LNCAP (cell line): ENCODE data around the gene GRIK4.

Experiments
- CTCF ChIP-seq: fragments of 450-650 bp; IDR thresholded peaks from 2 replicates; pipeline ENCODE4 v1.5.1; 2017; ENCODE audit warnings: mild to moderate bottlenecking

The GRIK4 gene

GRCh38 chr11:120903686-120904085 lies 392.1 kb downstream of the GRIK4 start:
- TF ChIP-seq CTCF: no peak

GRCh38 chr11:120904116-120904515 lies 392.6 kb downstream of the GRIK4 start:
- no peak for TF ChIP-seq CTCF

GRCh38 chr11:120906766-120907165 lies 395.2 kb downstream of the GRIK4 start:
- TF ChIP-seq CTCF: no peak

- TF ChIP-seq CTCF: no peak
These were observed 396.4 kb downstream of the GRIK4 start for GRCh38 chr11:120907971-120908370.

GRCh38 chr11:120908461-120909181 lies 397.1 kb downstream of the GRIK4 start:
- TF ChIP-seq CTCF: no peak

GRCh38 chr11:120909676-120910416 lies 398.3 kb downstream of the GRIK4 start:
- TF ChIP-seq CTCF: no peak

- no peak for TF ChIP-seq CTCF
These were observed 400.4 kb downstream of the GRIK4 start for GRCh38 chr11:120911943-120912342.
